ENCODE results near the gene AK4. TPM values are rescaled to one million over a fixed set of nuclear protein-coding genes. Genes with fewer than 3 reads are reported as not detected.
"Not testable (repeated sequence)": the region's sequence is repeated elsewhere in the genome, so short reads cannot be mapped to it uniquely, and the experiment has no call there.

AK4 gene
- total and polyA plus RNA-seq, 9 donors, result 1.7 to 25.6 (median 13.2) TPM

GRCh38 chr1:65114322-65114721, 33.7 kb upstream of the AK4 start:
- peak in 4 of 5 donors; percentile 10 to 42 (median 26) for DNase-seq
- Histone ChIP-seq H3K4me3 (no peak overlapping the region), H3K36me3 (no peaks in the 10 kb centered on the region), H3K4me1 (ENCODE audit: insufficient read depth) (no peaks in the 10 kb centered on the region), H3K27me3 (no peaks in the 10 kb centered on the region), H3K27ac (no peak overlapping the region), H3K9me3 (no peaks in the 10 kb centered on the region)
- TF ChIP-seq EP300 (IDR thresholded peaks at IDR 0.05) (no peak), POLR2A (IDR thresholded peaks at IDR 0.05) (no peak)
- TF ChIP-seq, protein P1, sequence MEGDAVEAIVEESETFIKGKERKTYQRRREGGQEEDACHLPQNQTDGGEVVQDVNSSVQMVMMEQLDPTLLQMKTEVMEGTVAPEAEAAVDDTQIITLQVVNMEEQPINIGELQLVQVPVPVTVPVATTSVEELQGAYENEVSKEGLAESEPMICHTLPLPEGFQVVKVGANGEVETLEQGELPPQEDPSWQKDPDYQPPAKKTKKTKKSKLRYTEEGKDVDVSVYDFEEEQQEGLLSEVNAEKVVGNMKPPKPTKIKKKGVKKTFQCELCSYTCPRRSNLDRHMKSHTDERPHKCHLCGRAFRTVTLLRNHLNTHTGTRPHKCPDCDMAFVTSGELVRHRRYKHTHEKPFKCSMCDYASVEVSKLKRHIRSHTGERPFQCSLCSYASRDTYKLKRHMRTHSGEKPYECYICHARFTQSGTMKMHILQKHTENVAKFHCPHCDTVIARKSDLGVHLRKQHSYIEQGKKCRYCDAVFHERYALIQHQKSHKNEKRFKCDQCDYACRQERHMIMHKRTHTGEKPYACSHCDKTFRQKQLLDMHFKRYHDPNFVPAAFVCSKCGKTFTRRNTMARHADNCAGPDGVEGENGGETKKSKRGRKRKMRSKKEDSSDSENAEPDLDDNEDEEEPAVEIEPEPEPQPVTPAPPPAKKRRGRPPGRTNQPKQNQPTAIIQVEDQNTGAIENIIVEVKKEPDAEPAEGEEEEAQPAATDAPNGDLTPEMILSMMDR (IDR thresholded peaks at IDR 0.05), result no peak
- WGBS, 3 donors, result 14 to 19% (median 16%) methylated on average over 4 of the region's 4 CpGs
- intact Hi-C loops (cut with DNase I), result no loop called here

DNA sequence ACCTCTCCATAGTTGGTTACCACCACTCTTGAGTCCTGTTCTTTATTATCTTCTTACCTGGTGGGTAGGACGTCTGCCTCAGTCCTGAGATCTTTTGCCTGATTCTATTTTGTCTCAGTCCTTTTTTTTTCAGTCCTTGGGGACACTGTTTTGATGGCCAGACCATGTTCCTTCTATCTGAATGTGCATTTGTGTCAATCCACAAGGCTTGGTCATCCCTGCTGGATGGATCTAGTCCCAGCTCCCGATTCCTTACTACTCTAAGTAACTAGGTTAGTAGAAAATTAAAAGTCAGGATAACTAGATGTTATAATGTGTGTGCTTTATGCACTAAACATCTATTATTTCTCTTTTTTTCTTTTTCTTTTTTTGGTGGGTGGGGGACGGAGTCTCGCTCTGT, 28.1 kb upstream of the AK4 start:
- WGBS, 3 donors, result 76 to 84% (median 80%) methylated on average over 4 of the region's 4 CpGs
- no peak for DNase-seq
- H3K4me1 ChIP-seq (ENCODE audit: insufficient read depth), result no peaks in the 10 kb centered on the region
- intact Hi-C loops (cut with DNase I), result no loop called here
- no peaks in the 10 kb centered on the region for H3K36me3 ChIP-seq
- TF ChIP-seq POLR2A (IDR thresholded peaks at IDR 0.05) (no peak), EP300 (IDR thresholded peaks at IDR 0.05) (no peak)
- TF ChIP-seq, protein P1 (IDR thresholded peaks at IDR 0.05), result no peak
- H3K9me3 ChIP-seq, result no peaks in the 10 kb centered on the region
- H3K4me3 ChIP-seq, result no peak overlapping the region
- H3K27ac ChIP-seq, result no peak overlapping the region
- H3K27me3 ChIP-seq, result no peaks in the 10 kb centered on the region

- H3K27me3 ChIP-seq; DNase-seq; H3K4me3 ChIP-seq; H3K36me3 ChIP-seq; intact Hi-C loops (cut with DNase I); H3K4me1 ChIP-seq (ENCODE audit: insufficient read depth); H3K9me3 ChIP-seq; H3K27ac ChIP-seq: not testable (repeated sequence)
- 92 to 98% (median 92%) methylated on average over 4 of the region's 4 CpGs for WGBS, 3 donors
Measured at GRCh38 chr1:65129104-65129503, 18.9 kb upstream of the AK4 start.

DNA sequence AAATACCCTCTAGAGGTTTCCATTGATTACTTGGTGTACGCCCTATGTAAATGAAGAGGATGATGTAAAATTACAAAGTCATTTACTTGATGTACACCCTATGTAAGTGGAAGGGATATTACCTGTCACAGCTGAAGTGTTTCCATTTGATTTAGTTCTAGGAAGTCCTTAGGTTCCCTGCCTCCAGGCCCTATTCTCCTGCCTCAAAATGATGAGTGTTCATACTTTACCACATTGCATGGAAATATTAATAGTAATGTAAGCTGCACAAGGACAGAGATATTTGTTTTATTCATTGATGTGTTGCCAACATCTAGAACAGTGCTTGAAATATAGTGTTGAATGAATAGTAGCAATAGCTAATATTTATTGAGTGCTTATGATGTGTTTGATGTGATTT, 9.5 kb upstream of the AK4 start:
- Histone ChIP-seq H3K9me3 (no peaks in the 10 kb centered on the region), H3K27me3 (no peaks in the 10 kb centered on the region), H3K4me1 (ENCODE audit: insufficient read depth) (no peaks in the 10 kb centered on the region), H3K4me3 (no peak overlapping the region), H3K27ac (no peak overlapping the region), H3K36me3 (no peaks in the 10 kb centered on the region)
- intact Hi-C loops (cut with DNase I), result no loop called here
- DNase-seq, result no peak
- 95 to 100% (median 100%) methylated on average over 1 of the region's 1 CpG for WGBS, 3 donors
- no peak for TF ChIP-seq EP300 (IDR thresholded peaks at IDR 0.05)
- no peak for TF ChIP-seq POLR2A (IDR thresholded peaks at IDR 0.05)
- TF ChIP-seq, protein P1 (IDR thresholded peaks at IDR 0.05), result no peak

DNA sequence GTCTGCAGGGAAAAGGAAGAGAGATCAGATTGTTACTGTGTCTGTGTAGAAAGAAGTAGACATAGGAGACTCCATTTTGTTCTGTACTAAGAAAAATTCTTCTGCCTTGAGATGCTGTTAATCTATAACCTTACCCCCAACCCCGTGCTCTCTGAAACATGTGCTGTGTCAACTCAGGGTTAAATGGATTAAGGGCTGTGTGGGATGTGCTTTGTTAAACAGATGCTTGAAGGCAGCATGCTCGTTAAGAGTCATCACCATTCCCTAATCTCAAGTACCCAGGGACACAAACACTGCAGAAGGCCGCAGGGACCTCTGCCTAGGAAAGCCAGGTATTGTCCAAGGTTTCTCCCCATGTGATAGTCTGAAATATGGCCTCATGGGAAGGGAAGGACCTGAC, 8.2 kb upstream of the AK4 start:
- H3K27me3 ChIP-seq; H3K36me3 ChIP-seq; DNase-seq; H3K9me3 ChIP-seq; H3K27ac ChIP-seq; H3K4me1 ChIP-seq (ENCODE audit: insufficient read depth); H3K4me3 ChIP-seq; intact Hi-C loops (cut with DNase I): not testable (repeated sequence)
- WGBS, 3 donors, result 31 to 45% (median 45%) methylated on average over 3 of the region's 3 CpGs

DNA sequence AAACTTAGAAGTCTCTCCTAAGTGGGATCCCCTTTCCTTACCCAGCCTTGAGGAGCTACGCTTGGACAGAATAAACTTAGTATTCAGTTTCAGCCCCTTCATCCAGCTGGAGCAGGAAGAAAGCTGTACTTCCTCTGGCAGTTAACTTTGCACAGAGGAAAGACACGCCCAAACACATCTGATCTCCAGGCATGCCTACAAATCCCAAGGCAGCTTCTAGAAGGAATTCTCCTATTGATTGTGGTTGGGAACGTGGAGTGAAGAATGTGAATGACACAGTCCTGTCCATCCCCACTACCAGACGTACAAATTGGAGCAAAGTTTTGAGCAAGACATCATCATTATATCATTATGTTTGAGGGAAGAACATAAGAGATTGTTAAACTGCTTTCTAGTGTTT, 6.6 kb upstream of the AK4 start:
- intact Hi-C loops (cut with DNase I), result no loop called here
- Histone ChIP-seq H3K4me1 (ENCODE audit: insufficient read depth) (no peaks in the 10 kb centered on the region), H3K4me3 (no peak overlapping the region), H3K27ac (no peak overlapping the region), H3K36me3 (no peaks in the 10 kb centered on the region), H3K27me3 (no peaks in the 10 kb centered on the region), H3K9me3 (no peaks in the 10 kb centered on the region)
- DNase-seq, result no peak
- WGBS, 3 donors, result 15 to 29% (median 19%) methylated on average over 4 of the region's 4 CpGs
- no peak for TF ChIP-seq EP300 (IDR thresholded peaks at IDR 0.05)
- no peak for TF ChIP-seq POLR2A (IDR thresholded peaks at IDR 0.05)
- TF ChIP-seq, protein P1 (IDR thresholded peaks at IDR 0.05), result no peak

Measured in ovary (tissue), 9 donors.